ENCODE data around the gene CNNM4.

- TF ChIP-seq EP300 (IDR thresholded peaks at IDR 0.05): no peak
- TF ChIP-seq CTCF (IDR thresholded peaks at IDR 0.05): no peak
- TF ChIP-seq POLR2A (IDR thresholded peaks at IDR 0.05): no peak
- TF ChIP-seq POLR2AphosphoS5 (IDR thresholded peaks at IDR 0.05): no peak
Measured at GRCh38 chr2:96789245-96789617, 28.5 kb downstream of the CNNM4 start.

Measured in sigmoid colon (tissue), 4 donors.